Breast epithelium (tissue), 4 donors: ENCODE results near the gene IL12RB2. TPM values are rescaled to one million over a fixed set of nuclear protein-coding genes. Genes with fewer than 3 reads are reported as not detected.

Experiments
- DNase-seq, 2 donors: peaks; one replicate each; pipeline ENCODE4 v3.0.0-alpha.2; 2019; ENCODE audit warnings: low spot score in 2 of 2
- H3K27ac ChIP-seq, 2 donors: fragments of 200-600 bp; sonication (generic) in 1 of 2; one replicate each; pipeline ENCODE4 v1.5.1; 2016 to 2019; ENCODE audit warnings: mild to moderate bottlenecking in 1 of 2
- H3K27me3 ChIP-seq, 2 donors: fragments of 200-600 bp; sonication (generic) in 1 of 2; one replicate each; pipeline versions ENCODE4 v1.5.1 to v1.6.0; 2017 to 2019; ENCODE audit warnings: control low read depth in 1 of 2, mild to moderate bottlenecking in 1 of 2
- H3K36me3 ChIP-seq: fragments of 200-600 bp; one replicate; pipeline ENCODE4 v1.5.1; 2019
- H3K4me1 ChIP-seq, 2 donors: fragments of 200-600 bp; sonication (generic); one replicate each; pipeline ENCODE4 v1.5.1; 2016 to 2019; ENCODE audit warnings: control low read depth in 1 of 2
- H3K4me3 ChIP-seq, 3 donors: fragments of 200-600 bp; sonication (generic); 1 replicate in 2 of 3; 2 replicates in 1 of 3; pipeline ENCODE4 v1.5.1; 2016 to 2019; ENCODE audit warnings: mild to moderate bottlenecking in 3 of 3, moderate library complexity in 2 of 3
- H3K9me3 ChIP-seq, 2 donors: fragments of 200-600 bp; sonication (generic) in 1 of 2; one replicate each; pipeline ENCODE4 v1.5.1; 2016 to 2019; ENCODE audit warnings: control low read depth in 1 of 2
- CTCF ChIP-seq, 3 donors: fragments of 450-650 bp; IDR thresholded peaks; one replicate each; pipeline ENCODE4 v1.5.1; 2016 to 2017; ENCODE audit warnings: antibody characterized with exemption in 3 of 3, mild to moderate bottlenecking in 3 of 3, moderate library complexity in 3 of 3
- POLR2A ChIP-seq: fragments of 450-650 bp; IDR thresholded peaks from one replicate; pipeline ENCODE4 v1.6.1; 2016; ENCODE audit warnings: antibody characterized with exemption, mild to moderate bottlenecking, moderate library complexity
- POLR2AphosphoS5 ChIP-seq, 3 donors: sonication (generic); formaldehyde crosslinking; IDR thresholded peaks; one replicate each; pipeline ENCODE4 v1.6.1; 2017; ENCODE audit warnings: antibody characterized with exemption in 3 of 3
- intact Hi-C: fragments of 100-400 bp; cut with DNase I; formaldehyde crosslinking; loops from one replicate; pipeline ENCODE4 v1.15.1; 2023; ENCODE audit warnings: low total_unique reads
- total RNA-seq, 3 donors: library from RNA; depleted of rRNA; stranded (reverse); fragments of >200 nt; gene quantifications; one replicate each; pipeline ENCODE4 v1.1.0, GENCODE V29; 2016

IL12RB2 gene
- total RNA-seq, 3 donors from 2014 or later: 0.33 to 5.1 (median 0.59) TPM

GRCh38 chr1:67361641-67362040, 54.0 kb downstream of the IL12RB2 start:
- Histone ChIP-seq H3K27me3 (no peaks in the 10 kb centered on the region), H3K9me3 (no peaks in the 10 kb centered on the region), H3K36me3 (no peaks in the 10 kb centered on the region), H3K4me3 (no peak overlapping the region), H3K27ac (no peak overlapping the region), H3K4me1 (no peaks in the 10 kb centered on the region)
- DNase-seq: no peak
- no peak for TF ChIP-seq CTCF (IDR thresholded peaks at IDR 0.05)
- no peak for TF ChIP-seq POLR2A
- TF ChIP-seq POLR2AphosphoS5 (IDR thresholded peaks at IDR 0.05): no peak
- intact Hi-C loops: no loop called here

GRCh38 chr1:67367370-67368045, 59.8 kb downstream of the IL12RB2 start:
- no peak overlapping the region for H3K4me3 ChIP-seq
- no peaks in the 10 kb centered on the region for H3K36me3 ChIP-seq
- no peaks in the 10 kb centered on the region for H3K27me3 ChIP-seq
- H3K9me3 ChIP-seq: no peaks in the 10 kb centered on the region
- H3K27ac ChIP-seq: no peak overlapping the region
- intact Hi-C loops: no loop called here
- DNase-seq: no peak
- TF ChIP-seq POLR2AphosphoS5 (IDR thresholded peaks at IDR 0.05) (no peak), POLR2A (no peak), CTCF (IDR thresholded peaks at IDR 0.05) (no peak)
- no peaks in the 10 kb centered on the region for H3K4me1 ChIP-seq

GRCh38 chr1:67368046-67368514, 60.4 kb downstream of the IL12RB2 start:
- H3K4me3 ChIP-seq: no peak overlapping the region
- TF ChIP-seq POLR2AphosphoS5 (IDR thresholded peaks at IDR 0.05) (no peak), POLR2A (no peak), CTCF (IDR thresholded peaks at IDR 0.05) (no peak)
- H3K9me3 ChIP-seq: no peaks in the 10 kb centered on the region
- no peaks in the 10 kb centered on the region for H3K27me3 ChIP-seq
- H3K27ac ChIP-seq: no peak overlapping the region
- intact Hi-C loops: no loop called here
- no peaks in the 10 kb centered on the region for H3K4me1 ChIP-seq
- H3K36me3 ChIP-seq: no peaks in the 10 kb centered on the region
- DNase-seq: no peak

- DNase-seq: no peak
- H3K27me3 ChIP-seq: no peaks in the 10 kb centered on the region
- intact Hi-C loops: no loop called here
- H3K9me3 ChIP-seq: no peaks in the 10 kb centered on the region
- no peak for TF ChIP-seq CTCF (IDR thresholded peaks at IDR 0.05)
- no peak for TF ChIP-seq POLR2AphosphoS5 (IDR thresholded peaks at IDR 0.05)
- TF ChIP-seq POLR2A: no peak
- H3K27ac ChIP-seq: no peak overlapping the region
- H3K36me3 ChIP-seq: no peaks in the 10 kb centered on the region
- H3K4me1 ChIP-seq: no peaks in the 10 kb centered on the region
- no peak overlapping the region for H3K4me3 ChIP-seq
These were observed 63.4 kb downstream of the IL12RB2 start for GRCh38 chr1:67371043-67371442.

- H3K4me3 ChIP-seq: no peak overlapping the region
- no peaks in the 10 kb centered on the region for H3K9me3 ChIP-seq
- no peaks in the 10 kb centered on the region for H3K27me3 ChIP-seq
- TF ChIP-seq POLR2AphosphoS5 (IDR thresholded peaks at IDR 0.05) (no peak), POLR2A (no peak), CTCF (IDR thresholded peaks at IDR 0.05) (no peak)
- intact Hi-C loops: no loop called here
- H3K27ac ChIP-seq: no peak overlapping the region
- no peaks in the 10 kb centered on the region for H3K36me3 ChIP-seq
- DNase-seq: no peak
- H3K4me1 ChIP-seq: no peaks in the 10 kb centered on the region
These were observed 64.0 kb downstream of the IL12RB2 start for GRCh38 chr1:67371681-67372080.
